ENCODE data around the gene FHAD1. TPM values are rescaled to one million over a fixed set of nuclear protein-coding genes. Genes with fewer than 3 reads are reported as not detected.

FHAD1 gene
- polyA plus RNA-seq, 1 of the 3 experiments (the other 2 are of a cell fraction), result 0.48 TPM

GRCh38 chr1:15198684-15199083 lies 48.3 kb upstream of the FHAD1 start:
- Histone ChIP-seq H3K4me3 (ENCODE audit: low read depth in 2 of 2, low read length in 1 of 2) (no peak overlapping the region), H2AFZ (ENCODE audit: low read depth) (no peak overlapping the region), H3K9me2 (no peaks in the 10 kb centered on the region), H3K79me2 (ENCODE audit: insufficient read depth) (no peaks in the 10 kb centered on the region), H3F3A (replicated peaks; ENCODE audit: insufficient read depth) (peaks cover 5% of the 10 kb centered on the region), H3K27ac (ENCODE audit: low read depth in 2 of 2, low read length in 1 of 2) (no peak overlapping the region), H4K20me1 (ENCODE audit: insufficient read depth) (no peaks in the 10 kb centered on the region; the same call in 1 of the 2 replicates), H3K9ac (no peak overlapping the region), H3K27me3 (ENCODE audit: insufficient read depth) (no peaks in the 10 kb centered on the region), H3K4me2 (no peak overlapping the region), H3K9me3 (no peaks in the 10 kb centered on the region), H3K36me3 (replicated peaks in 1 of 2; ENCODE audit: control insufficient read depth in 1 of 2, insufficient read depth in 2 of 2, low read length in 1 of 2) (no peaks in the 10 kb centered on the region), H3K4me1 (ENCODE audit: control insufficient read depth in 1 of 2, insufficient read depth in 2 of 2, low read depth in 1 of 2, low read length in 1 of 2) (peaks cover 14 to 54% of the 10 kb centered on the region in 2 experiments)
- CTCF ChIA-PET, result interaction anchor here (1.0 to 17.5 kb wide), 7 partner anchors 11 to 233 kb away, joined by 3 to 132 read pairs (median 5); partner anchors contain the start of gene TMEM51
- TF ChIP-seq NRF1 (IDR thresholded peaks at IDR 0.05; ENCODE audit: low read depth, low read length) (no peak), SIN3A (IDR thresholded peaks at IDR 0.05; ENCODE audit: borderline replicate concordance, low read depth, low read length) (no peak), FOXJ3 (CRISPR knock-in tag; IDR thresholded peaks at IDR 0.05) (no peak), EZH2phosphoT487 (IDR thresholded peaks at IDR 0.05; ENCODE audit: borderline replicate concordance, low read depth) (no peak), MAX (IDR thresholded peaks at IDR 0.05; ENCODE audit: low read depth) (no peak), RAD21 (IDR thresholded peaks at IDR 0.05; ENCODE audit: low read length) (no peak)
- WGBS (ENCODE audit: low lambda C conversion rate), result 96% methylated on average over 8 of the region's 8 CpGs
- DNase-seq, result no peak
- POLR2A ChIA-PET, result interaction anchor here (3.0 kb wide), 1 partner anchor 47 kb away, joined by 14 read pairs; the partner anchor contains the start of gene TMEM51

GRCh38 chr1:15201221-15201620 lies 45.8 kb upstream of the FHAD1 start:
- Histone ChIP-seq H3K27me3 (ENCODE audit: insufficient read depth) (no peaks in the 10 kb centered on the region), H3K27ac (ENCODE audit: low read depth in 2 of 2, low read length in 1 of 2) (peak overlapping the region; percentile 65 to 86), H4K20me1 (ENCODE audit: insufficient read depth) (no peaks in the 10 kb centered on the region; the same call in 1 of the 2 replicates), H3F3A (replicated peaks; ENCODE audit: insufficient read depth) (peaks cover 5% of the 10 kb centered on the region), H3K4me2 (peak overlapping the region; percentile 84), H3K9me2 (no peaks in the 10 kb centered on the region), H3K36me3 (replicated peaks in 1 of 2; ENCODE audit: control insufficient read depth in 1 of 2, insufficient read depth in 2 of 2, low read length in 1 of 2) (no peaks in the 10 kb centered on the region), H3K9ac (peak overlapping the region; percentile 19; the same call in 1 of the 2 replicates), H3K4me3 (ENCODE audit: low read depth in 2 of 2, low read length in 1 of 2) (no peak overlapping the region), H3K79me2 (ENCODE audit: insufficient read depth) (no peaks in the 10 kb centered on the region), H3K9me3 (no peaks in the 10 kb centered on the region), H3K4me1 (ENCODE audit: control insufficient read depth in 1 of 2, insufficient read depth in 2 of 2, low read depth in 1 of 2, low read length in 1 of 2) (peaks cover 14 to 58% of the 10 kb centered on the region in 2 experiments), H2AFZ (ENCODE audit: low read depth) (no peak overlapping the region)
- 87% methylated on average over 4 of the region's 4 CpGs for WGBS (ENCODE audit: low lambda C conversion rate)
- no peak for TF ChIP-seq RFX5 (IDR thresholded peaks at IDR 0.05; ENCODE audit: low read length)
- no peak for TF ChIP-seq RCOR1 (IDR thresholded peaks at IDR 0.05; ENCODE audit: low read length)
- TF ChIP-seq IRF3 (IDR thresholded peaks at IDR 0.05; ENCODE audit: low read depth, low read length), result no peak
- TF ChIP-seq TCF12 (IDR thresholded peaks at IDR 0.05), result no peak
- no peak for TF ChIP-seq YY1 (IDR thresholded peaks at IDR 0.05; ENCODE audit: low read depth)
- no peak for TF ChIP-seq SMC3 (IDR thresholded peaks at IDR 0.05; ENCODE audit: low read depth, low read length)
- no peak for TF ChIP-seq RXRA (IDR thresholded peaks at IDR 0.05; ENCODE audit: borderline replicate concordance, low read depth)
- TF ChIP-seq EZH2phosphoT487 (IDR thresholded peaks at IDR 0.05; ENCODE audit: borderline replicate concordance, low read depth), result no peak
- no peak for TF ChIP-seq FOSL2 (IDR thresholded peaks at IDR 0.05; ENCODE audit: borderline replicate concordance, low read depth)
- no peak for TF ChIP-seq ZBTB33 (IDR thresholded peaks at IDR 0.05; ENCODE audit: borderline replicate concordance, low read depth)
- TF ChIP-seq MEF2A (IDR thresholded peaks at IDR 0.05; ENCODE audit: borderline replicate concordance, low read depth), result no peak
- DNase-seq, result no peak
- ChIA-PET POLR2A (interaction anchor here (3.0 kb wide), 1 partner anchor 49 kb away, joined by 14 read pairs; the partner anchor contains the start of gene TMEM51), CTCF (interaction anchor here (1.4 to 17.5 kb wide), 7 partner anchors 9 to 73 kb away, joined by 3 to 132 read pairs (median 9); partner anchors contain the start of gene TMEM51)

Data from SK-N-SH (cell line).